Neural cell (in vitro differentiated cells): ENCODE data around the gene ERAL1. TPM values are rescaled to one million over a fixed set of nuclear protein-coding genes. Genes with fewer than 3 reads are reported as not detected.

ENCODE experiments used
- H2AFZ ChIP-seq: fragments of 200-600, 300-800 bp; sonication (generic), shearing (Covaris generic); 2 replicates; pipeline ENCODE4 v1.6.0; 2014; ENCODE audit warnings: low read depth, mild to moderate bottlenecking, antibody characterized with exemption, low read length, moderate library complexity
- H3F3A ChIP-seq: fragments of 200-600 bp; shearing (Covaris generic); 2 replicates; pipeline ENCODE4 v1.6.1; 2016; ENCODE audit warnings: mild to moderate bottlenecking, moderate library complexity, mixed read lengths, antibody characterized with exemption, low read length; ENCODE audit not compliant: insufficient read depth, poor library complexity, severe bottlenecking
- H3K27ac ChIP-seq: fragments of 200-600, 300-800 bp; sonication (generic), shearing (Covaris generic); 2 replicates; pipeline ENCODE4 v1.5.1; 2014; ENCODE audit warnings: mild to moderate bottlenecking, low read length, moderate library complexity
- H3K27me3 ChIP-seq: fragments of 300-800, 200-600 bp; sonication (generic), shearing (Covaris generic); 2 replicates; pipeline ENCODE4 v1.6.0; 2014; ENCODE audit warnings: mild to moderate bottlenecking, low read depth, low read length, moderate library complexity; ENCODE audit not compliant: insufficient read depth
- H3K36me3 ChIP-seq: fragments of 300-800, 200-600 bp; sonication (generic), shearing (Covaris generic); 2 replicates; pipeline ENCODE4 v1.5.1; 2014; ENCODE audit warnings: mild to moderate bottlenecking, antibody characterized with exemption, low read length, moderate library complexity; ENCODE audit not compliant: insufficient read depth
- H3K4me2 ChIP-seq: fragments of 300-800, 200-600 bp; sonication (generic), shearing (Covaris generic); 2 replicates; pipeline ENCODE4 v1.6.0; 2014; ENCODE audit warnings: mild to moderate bottlenecking, low read length
- H3K4me3 ChIP-seq: fragments of 300-800, 200-600 bp; sonication (generic), shearing (Covaris generic); 2 replicates; pipeline ENCODE4 v1.5.1; 2014; ENCODE audit warnings: mild to moderate bottlenecking, low read length, moderate library complexity
- H3K79me2 ChIP-seq: fragments of 200-600 bp; shearing (Covaris generic); replicated peaks from 2 replicates; pipeline ENCODE4 v1.6.0; 2014; ENCODE audit warnings: mild to moderate bottlenecking, low read length, moderate library complexity; ENCODE audit not compliant: insufficient read depth
- H3K9ac ChIP-seq: fragments of 300-800, 200-600 bp; sonication (generic), shearing (Covaris generic); 2 replicates; pipeline ENCODE4 v1.6.1; 2016; ENCODE audit warnings: mild to moderate bottlenecking, low read length, mixed read lengths
- H3K9me2 ChIP-seq: fragments of 200-600 bp; shearing (Covaris generic); 2 replicates; pipeline ENCODE4 v1.6.1; 2016; ENCODE audit warnings: mild to moderate bottlenecking, low read length, mixed read lengths; ENCODE audit not compliant: insufficient read depth
- H3K9me3 ChIP-seq: fragments of 200-600, 300-800 bp; sonication (generic), shearing (Covaris generic); 2 replicates; pipeline ENCODE4 v1.6.1; 2016; ENCODE audit warnings: mild to moderate bottlenecking, mixed run types, low read length, moderate library complexity, mixed read lengths
- H4K20me1 ChIP-seq: fragments of 200-600 bp; shearing (Covaris generic); 2 replicates; pipeline ENCODE4 v1.6.1; 2016; ENCODE audit warnings: mild to moderate bottlenecking, mixed run types; ENCODE audit not compliant: insufficient read depth
- CTCF ChIP-seq: fragments of 450-650 bp; IDR thresholded peaks from 2 replicates; pipeline ENCODE4 v1.5.1; 2014; ENCODE audit warnings: antibody characterized with exemption, mild to moderate bottlenecking, moderate library complexity; ENCODE audit not compliant: poor library complexity, severe bottlenecking
- EP300 ChIP-seq: fragments of 450-650 bp; conservative IDR thresholded peaks from 2 replicates; pipeline ENCODE4 v1.6.1; 2014; ENCODE audit warnings: antibody characterized with exemption, mild to moderate bottlenecking, moderate library complexity; ENCODE audit not compliant: poor library complexity, severe bottlenecking
- EZH2 ChIP-seq: fragments of 200-600, 300-800 bp; shearing (Covaris generic), sonication (generic); IDR thresholded peaks from 2 replicates; pipeline ENCODE4 v1.6.1; 2014; ENCODE audit warnings: antibody characterized with exemption, low read length, borderline replicate concordance, mild to moderate bottlenecking; ENCODE audit not compliant: insufficient read depth, poor library complexity, severe bottlenecking
- MXI1 ChIP-seq: fragments of 450-650 bp; conservative IDR thresholded peaks from 2 replicates; pipeline ENCODE4 v1.6.1; 2014; ENCODE audit warnings: antibody characterized with exemption, mild to moderate bottlenecking; ENCODE audit not compliant: poor library complexity, severe bottlenecking
- POLR2AphosphoS5 ChIP-seq: IDR thresholded peaks from 2 replicates; pipeline ENCODE4 v1.6.1; 2012
- RAD21 ChIP-seq: fragments of 450-650 bp; conservative IDR thresholded peaks from 2 replicates; pipeline ENCODE4 v1.6.1; 2014; ENCODE audit warnings: antibody characterized with exemption, mild to moderate bottlenecking, moderate library complexity
- REST ChIP-seq: IDR thresholded peaks from 2 replicates; pipeline ENCODE4 v1.6.1; 2012; ENCODE audit warnings: borderline replicate concordance
- SMC3 ChIP-seq: fragments of 450-650 bp; conservative IDR thresholded peaks from 2 replicates; pipeline ENCODE4 v1.6.1; 2014; ENCODE audit warnings: antibody characterized with exemption, mild to moderate bottlenecking, moderate library complexity; ENCODE audit not compliant: poor library complexity
- TAF1 ChIP-seq: IDR thresholded peaks from 2 replicates; pipeline ENCODE4 v1.6.1; 2012; ENCODE audit warnings: low read depth
- polyA plus RNA-seq: library from polyadenylated mRNA; depleted of rRNA; stranded (reverse); fragments of >200 nt; gene quantifications from 2 replicates; pipeline ENCODE4 v1.2.3, GENCODE V29; 2014

Gene ERAL1
- polyA plus RNA-seq, 1 donor from 2014 or later: 31.8 TPM

GRCh38 chr17:28883967-28884702, 29.3 kb downstream of the ERAL1 start:
- no peak overlapping the region for H3K4me3 ChIP-seq
- H3F3A ChIP-seq: no peaks in the 10 kb centered on the region
- H3K27ac ChIP-seq: no peak overlapping the region
- H3K9ac ChIP-seq: no peak overlapping the region
- TF ChIP-seq EZH2 (no peak), MXI1 (no peak), TAF1 (no peak), CTCF (no peak), POLR2AphosphoS5 (no peak), EP300 (no peak), REST (no peak), RAD21 (no peak)
- H3K9me3 ChIP-seq: no peaks in the 10 kb centered on the region
- no peaks in the 10 kb centered on the region for H3K27me3 ChIP-seq
- no peaks in the 10 kb centered on the region for H3K36me3 ChIP-seq
- H3K9me2 ChIP-seq: no peaks in the 10 kb centered on the region
- H2AFZ ChIP-seq: no peak overlapping the region
- H3K79me2 ChIP-seq: no peaks in the 10 kb centered on the region
- H3K4me2 ChIP-seq: no peak overlapping the region
- no peaks in the 10 kb centered on the region for H4K20me1 ChIP-seq

- no peaks in the 10 kb centered on the region for H3K36me3 ChIP-seq
Observed at GRCh38 chr17:28885363-28885762, 30.5 kb downstream of the ERAL1 start.

More at GRCh38 chr17:28885363-28885762, 30.5 kb downstream of the ERAL1 start:
- Histone ChIP-seq H3K27ac (no peak overlapping the region), H3K4me2 (no peak overlapping the region), H2AFZ (no peak overlapping the region), H3F3A (no peaks in the 10 kb centered on the region), H3K27me3 (no peaks in the 10 kb centered on the region), H3K9me3 (no peaks in the 10 kb centered on the region), H4K20me1 (no peaks in the 10 kb centered on the region), H3K4me3 (no peak overlapping the region), H3K79me2 (no peaks in the 10 kb centered on the region), H3K9me2 (no peaks in the 10 kb centered on the region), H3K9ac (no peak overlapping the region)
- TF ChIP-seq RAD21: no peak
- no peak for TF ChIP-seq CTCF
- TF ChIP-seq TAF1: no peak
- TF ChIP-seq MXI1: no peak
- no peak for TF ChIP-seq REST
- TF ChIP-seq POLR2AphosphoS5: no peak
- no peak for TF ChIP-seq SMC3
- no peak for TF ChIP-seq EZH2
- no peak for TF ChIP-seq EP300
